ENCODE measurements around the gene CPA5.

DNA sequence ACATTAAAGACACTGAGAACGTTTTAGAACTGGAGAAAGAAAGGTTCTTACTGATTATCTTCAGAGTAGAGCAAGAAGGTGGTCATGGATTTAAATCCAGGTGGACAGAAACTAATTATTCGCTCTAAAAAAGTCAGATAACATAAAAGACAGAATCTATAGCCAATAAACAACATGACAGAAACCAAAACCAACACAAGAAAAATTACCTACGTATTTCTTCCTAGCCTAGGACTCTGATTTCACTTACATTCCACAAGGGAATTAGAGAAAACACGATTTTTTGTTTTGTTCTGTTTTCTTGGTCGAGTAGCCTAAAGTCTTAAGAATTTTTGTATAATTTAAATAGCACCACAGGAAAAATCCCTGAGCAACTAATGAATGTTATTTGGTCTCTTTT lies 50.8 kb downstream of the CPA5 start:
- TF ChIP-seq YY1 (IDR thresholded peaks at IDR 0.05; ENCODE audit: insufficient read depth, insufficient read length) (no peak), ZNF274 (IDR thresholded peaks at IDR 0.05; ENCODE audit: low read depth, low read length) (no peak)

Data from NT2/D1 (cell line).